Occipital lobe (tissue), 2 donors: ENCODE results near the gene ABL1. TPM values are rescaled to one million over a fixed set of nuclear protein-coding genes. Genes with fewer than 3 reads are reported as not detected.
"Not testable (repeated sequence)": the region's sequence is repeated elsewhere in the genome, so short reads cannot be mapped to it uniquely, and the experiment has no call there.

Experiments
- DNase-seq: peaks from one replicate; lab custom pipeline; 2025; lab: John Stamatoyannopoulos, UW
- total RNA-seq: library from RNA; depleted of rRNA; stranded (reverse); fragments of >200 nt; gene quantifications from one replicate; pipeline ENCODE4 v1.2.3, GENCODE V29; 2014

Gene ABL1
- total RNA-seq, result 25.1 TPM

GRCh38 chr9:130834371-130835336 lies at the start of gene ABL1:
Gene ABL1, plus strand, starts transcription at chr9:130835254. Its CDS starts 193 bp downstream, at chr9:130835447.
- DNase-seq, result peak; percentile 77

GRCh38 chr9:130785940-130786508 lies 49.0 kb upstream of the ABL1 start:
- no peak for DNase-seq

GRCh38 chr9:130786526-130786925 lies 48.5 kb upstream of the ABL1 start:
- DNase-seq, result no peak

GRCh38 chr9:130789747-130790672 lies 45.0 kb upstream of the ABL1 start:
- no peak for DNase-seq

DNA sequence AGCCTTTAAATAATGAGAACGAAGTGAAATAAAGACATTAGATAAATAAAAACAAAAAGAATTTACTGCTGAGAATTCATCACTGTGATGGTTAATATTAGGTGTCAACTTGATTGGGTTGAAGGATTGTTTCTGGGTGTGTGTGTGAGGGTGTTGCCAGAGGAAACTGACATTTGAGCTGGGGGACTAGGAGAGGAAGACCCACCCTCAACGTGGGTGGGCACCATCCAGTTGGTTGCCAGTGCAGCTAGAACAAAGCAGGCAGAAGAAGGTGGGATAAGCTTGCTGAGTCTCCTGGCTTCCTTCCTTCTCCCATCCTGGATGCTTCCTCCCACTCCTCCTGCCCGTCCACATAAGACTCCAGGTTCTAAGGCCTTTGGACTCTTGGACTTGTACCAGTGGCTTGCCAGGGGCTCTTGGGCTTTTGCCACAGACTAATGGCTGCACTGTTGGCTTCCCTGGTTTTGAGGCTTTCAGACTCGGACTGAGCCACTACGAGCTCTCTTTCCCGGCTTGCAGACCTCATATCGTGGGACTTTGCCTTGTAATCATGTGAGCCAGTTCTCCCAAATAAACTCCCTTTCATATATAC lies 43.7 kb upstream of the ABL1 start:
- no peak for DNase-seq

DNA sequence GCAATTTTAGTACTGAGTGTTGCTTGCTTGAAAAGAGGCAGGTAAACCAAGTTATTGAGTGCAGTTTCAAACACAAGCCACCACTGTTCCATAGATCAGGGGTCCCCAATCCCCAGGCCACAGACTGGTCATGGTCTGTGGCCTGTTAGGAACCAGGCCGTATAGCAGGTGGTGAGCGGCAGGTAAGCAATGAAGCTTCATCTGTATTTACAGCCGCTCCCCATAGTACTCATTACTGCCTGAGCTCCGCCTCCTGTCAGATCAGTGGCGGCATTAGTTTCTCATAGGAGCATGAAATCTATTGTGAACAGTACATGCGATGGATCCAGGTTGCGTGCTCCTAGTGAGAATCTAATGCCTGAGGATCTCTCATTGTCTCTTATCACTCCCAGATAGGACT lies 41.5 kb upstream of the ABL1 start:
- no peak for DNase-seq

GRCh38 chr9:130794021-130794420 lies 41.0 kb upstream of the ABL1 start:
- DNase-seq, result not testable (repeated sequence)

- DNase-seq, result not testable (repeated sequence)
Observed at GRCh38 chr9:130794423-130794822, 40.6 kb upstream of the ABL1 start.

- DNase-seq, result no peak
Observed at GRCh38 chr9:130794923-130795495, 40.0 kb upstream of the ABL1 start.

- DNase-seq, result not testable (repeated sequence)
Observed at GRCh38 chr9:130803116-130803515, 31.9 kb upstream of the ABL1 start.

- no peak for DNase-seq
Observed at GRCh38 chr9:130805510-130806326, 29.3 kb upstream of the ABL1 start.

DNA sequence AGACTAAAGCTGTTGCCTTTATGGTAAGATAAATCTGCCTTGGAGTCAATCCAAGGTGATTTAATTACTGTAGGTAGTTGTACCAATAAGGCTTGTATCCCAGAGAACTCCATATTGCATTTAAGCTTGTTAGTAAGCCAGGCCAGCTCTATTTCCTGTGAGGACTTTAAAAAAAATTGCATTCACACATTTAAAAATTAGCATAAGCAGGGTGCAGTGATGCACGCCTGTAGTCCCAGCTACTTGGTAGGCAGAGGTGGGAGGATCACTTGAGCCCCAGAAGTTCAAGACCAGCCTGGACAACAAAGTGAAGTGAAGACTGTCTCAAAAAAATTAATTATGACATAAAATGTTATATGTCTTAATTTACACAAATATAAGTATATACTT lies 28.7 kb upstream of the ABL1 start:
- no peak for DNase-seq

DNA sequence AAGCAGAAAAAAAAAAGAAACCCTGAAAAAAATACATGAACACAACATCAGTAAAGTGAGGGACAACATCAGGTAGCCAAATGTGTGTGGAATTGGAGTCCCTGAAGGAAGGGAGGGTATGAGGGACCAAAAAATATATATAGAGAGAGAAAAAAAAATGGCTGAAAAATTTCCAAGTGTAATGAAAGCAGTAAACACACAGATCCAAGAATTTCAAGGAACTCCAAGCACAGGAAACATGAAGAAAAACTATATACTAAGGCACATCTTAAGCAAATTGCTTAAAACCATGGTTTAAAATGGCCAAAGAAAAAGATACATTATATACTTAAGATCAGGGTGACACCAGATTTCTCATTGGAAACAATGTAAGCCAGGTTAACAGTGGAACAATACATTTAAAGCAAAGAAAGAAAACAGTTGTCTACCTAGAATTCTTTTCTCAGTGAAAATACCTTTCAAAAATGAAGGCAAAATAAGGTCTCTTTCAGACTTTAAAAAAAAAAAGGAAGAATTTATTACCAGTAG lies 24.4 kb upstream of the ABL1 start:
- DNase-seq, result no peak

GRCh38 chr9:130815242-130815808 lies 19.7 kb upstream of the ABL1 start:
- no peak for DNase-seq

- no peak for DNase-seq
Observed at GRCh38 chr9:130817914-130818313, 17.1 kb upstream of the ABL1 start.

DNA sequence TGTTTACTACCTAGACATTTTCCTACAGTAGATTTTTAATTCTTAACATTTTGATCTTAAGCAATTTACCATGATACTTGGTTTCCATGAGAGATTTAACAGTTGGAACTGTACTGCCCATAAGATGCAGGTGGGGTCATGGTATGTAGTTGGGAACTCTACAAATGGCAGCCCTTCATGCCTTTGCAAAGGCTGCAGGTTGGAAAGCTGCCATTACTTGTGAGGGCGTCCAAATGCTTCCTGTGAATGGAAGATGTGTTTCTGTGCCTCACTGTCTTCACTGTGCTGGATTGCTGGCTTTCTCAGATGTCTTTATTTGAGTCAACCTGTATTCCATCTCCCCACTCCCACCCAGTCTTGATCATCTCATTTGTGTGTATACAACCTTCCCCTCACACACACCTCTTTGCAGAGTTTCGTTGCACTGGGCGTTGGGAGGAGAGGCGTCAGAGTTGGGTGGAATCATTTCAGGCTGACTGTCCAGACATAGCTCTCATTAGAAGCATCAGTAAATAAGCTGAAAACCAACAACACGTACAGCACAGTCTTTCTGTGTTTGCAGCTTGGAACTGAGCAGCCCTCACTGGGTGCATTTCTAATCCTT lies 14.8 kb upstream of the ABL1 start:
- DNase-seq, result no peak

GRCh38 chr9:130823435-130823834 lies 11.6 kb upstream of the ABL1 start:
- DNase-seq, result no peak

DNA sequence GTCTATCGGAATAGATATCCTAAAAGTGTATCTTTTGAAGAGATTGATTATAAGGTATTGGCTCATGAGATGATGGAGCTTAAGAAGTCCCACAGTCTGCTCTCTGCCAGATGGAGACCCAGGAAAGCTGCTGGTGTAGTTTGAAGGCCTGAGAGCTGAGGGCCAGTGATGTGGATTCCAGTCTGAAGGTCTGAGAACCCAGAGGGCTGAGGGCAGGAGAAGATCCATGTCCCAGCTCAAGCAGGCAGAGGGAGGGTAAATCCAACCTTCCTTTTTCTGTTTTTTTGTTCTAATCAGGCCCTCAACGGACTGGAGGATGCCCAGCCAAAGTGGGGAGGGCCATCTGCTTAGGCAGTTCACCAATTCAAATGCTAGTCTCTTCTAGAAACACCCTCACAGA lies 11.0 kb upstream of the ABL1 start:
- DNase-seq, result no peak
